K562 (cell line): ENCODE measurements around the gene PRPF8.

Experiments used
- CTCF ChIP-seq, 3 experiments: IDR thresholded peaks in 2 of 3; conservative IDR thresholded peaks in 1 of 3; 2 replicates each; pipeline ENCODE4 v1.5.1; 2011 to 2012; ENCODE audit warnings: low read length in 3 of 3, mild to moderate bottlenecking in 3 of 3, control low read depth in 2 of 3, improper control_type of control experiment in 1 of 3, inconsistent platforms in 1 of 3, low read depth in 1 of 3, mixed read lengths in 1 of 3, moderate library complexity in 1 of 3; ENCODE audit not compliant: insufficient read depth in 2 of 3
- HDGF ChIP-seq: fragments of 450-650 bp; IDR thresholded peaks from 2 replicates; pipeline ENCODE4 v1.6.1; 2016
- MYNN ChIP-seq, 2 experiments: sonication (generic); formaldehyde crosslinking in 1 of 2; IDR thresholded peaks; 2 replicates each; pipeline versions ENCODE4 v1.5.0 to v1.6.1; 2016 to 2020; ENCODE audit warnings: antibody characterized with exemption in 1 of 2, missing genetic modification reagents in 1 of 2
- NCOA4 ChIP-seq: fragments of 450-650 bp; IDR thresholded peaks from 2 replicates; pipeline ENCODE4 v1.6.1; 2018; ENCODE audit warnings: mild to moderate bottlenecking; ENCODE audit not compliant: partially characterized antibody
- NONO ChIP-seq, 2 experiments: fragments of 200-400 bp in 1 of 2; fragments of 450-650 bp in 1 of 2; formaldehyde crosslinking in 1 of 2; IDR thresholded peaks; 2 replicates each; pipeline ENCODE4 v1.6.1; 2017; ENCODE audit warnings: low read depth in 2 of 2, mild to moderate bottlenecking in 2 of 2, moderate library complexity in 2 of 2, low read length in 1 of 2
- PHF8 ChIP-seq: fragments of 200-600 bp; sonication (generic); IDR thresholded peaks from 2 replicates; pipeline ENCODE4 v1.6.1; 2012; ENCODE audit warnings: mixed run types, mild to moderate bottlenecking, inconsistent platforms, low read length, moderate library complexity, borderline replicate concordance
- REST ChIP-seq, 2 experiments: fragments of 450-650 bp; formaldehyde crosslinking in 1 of 2; IDR thresholded peaks; 2 replicates each; pipeline versions ENCODE4 v1.4.0 to v1.6.1; 2014 to 2020; ENCODE audit warnings: mild to moderate bottlenecking in 2 of 2, borderline replicate concordance in 1 of 2, low read depth in 1 of 2
- YY1 ChIP-seq, 3 experiments: IDR thresholded peaks; 2 replicates each; pipeline ENCODE4 v1.6.1; 2011; ENCODE audit warnings: low read length in 2 of 3, mild to moderate bottlenecking in 2 of 3, moderate library complexity in 2 of 3, borderline replicate concordance in 1 of 3, control low read depth in 1 of 3, low read depth in 1 of 3; ENCODE audit not compliant: insufficient read depth in 3 of 3, insufficient replicate concordance in 2 of 3, control insufficient read depth in 1 of 3, insufficient read length in 1 of 3; ENCODE audit errors: extremely low read depth in 1 of 3
- TF ChIP-seq, protein P1 (sequence below), 2 experiments: fragments of 200-800 bp in 1 of 2; sonication (Bioruptor generic) in 1 of 2; sonication (generic) in 1 of 2; formaldehyde crosslinking in 1 of 2; IDR thresholded peaks in 1 of 2; conservative IDR thresholded peaks in 1 of 2; 2 replicates each; pipeline versions ENCODE4 v1.5.0 to v1.6.1; 2016 to 2020; ENCODE audit warnings: missing compliant biosample characterization in 1 of 2, missing genetic modification characterization in 1 of 2, missing genetic modification reagents in 1 of 2

- TF ChIP-seq PHF8 (no peak), CTCF (IDR thresholded peaks at IDR 0.05 in 2 of 3, conservative IDR thresholded peaks at IDR 0.05 in 1 of 3; ENCODE audit: insufficient read depth in 2 of 3, low read depth in 1 of 3, low read length in 3 of 3) (no peak), REST (IDR thresholded peaks at IDR 0.05; ENCODE audit: borderline replicate concordance) (no peak), REST (CRISPR knock-in tag; IDR thresholded peaks at IDR 0.05; ENCODE audit: low read depth) (no peak), NONO (IDR thresholded peaks at IDR 0.05; ENCODE audit: low read depth in 2 of 2, low read length in 1 of 2) (no peak), MYNN (IDR thresholded peaks at IDR 0.05) (no peak), MYNN (CRISPR knock-in tag; IDR thresholded peaks at IDR 0.05) (no peak), NCOA4 (no peak), HDGF (no peak), YY1 (IDR thresholded peaks at IDR 0.05; ENCODE audit: borderline replicate concordance in 1 of 3, control insufficient read depth in 1 of 3, extremely low read depth in 1 of 3, insufficient read depth in 3 of 3, insufficient read length in 1 of 3, insufficient replicate concordance in 2 of 3, low read depth in 1 of 3, low read length in 2 of 3) (no peak)
- TF ChIP-seq, protein P1, sequence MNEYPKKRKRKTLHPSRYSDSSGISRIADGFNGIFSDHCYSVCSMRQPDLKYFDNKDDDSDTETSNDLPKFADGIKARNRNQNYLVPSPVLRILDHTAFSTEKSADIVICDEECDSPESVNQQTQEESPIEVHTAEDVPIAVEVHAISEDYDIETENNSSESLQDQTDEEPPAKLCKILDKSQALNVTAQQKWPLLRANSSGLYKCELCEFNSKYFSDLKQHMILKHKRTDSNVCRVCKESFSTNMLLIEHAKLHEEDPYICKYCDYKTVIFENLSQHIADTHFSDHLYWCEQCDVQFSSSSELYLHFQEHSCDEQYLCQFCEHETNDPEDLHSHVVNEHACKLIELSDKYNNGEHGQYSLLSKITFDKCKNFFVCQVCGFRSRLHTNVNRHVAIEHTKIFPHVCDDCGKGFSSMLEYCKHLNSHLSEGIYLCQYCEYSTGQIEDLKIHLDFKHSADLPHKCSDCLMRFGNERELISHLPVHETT (CRISPR knock-in tag; conservative IDR thresholded peaks at IDR 0.05 in 1 of 2, IDR thresholded peaks at IDR 0.05 in 1 of 2), result no peak
Measured at GRCh38 chr17:1732833-1733321, 48.2 kb upstream of the PRPF8 start.
